K562 (cell line): ENCODE results near the gene ROS1.

Experiments
- CTCF ChIP-seq, 3 experiments: IDR thresholded peaks in 2 of 3; conservative IDR thresholded peaks in 1 of 3; 2 replicates each; pipeline ENCODE4 v1.5.1; 2011 to 2012; ENCODE audit warnings: low read length in 3 of 3, mild to moderate bottlenecking in 3 of 3, control low read depth in 2 of 3, improper control_type of control experiment in 1 of 3, inconsistent platforms in 1 of 3, low read depth in 1 of 3, mixed read lengths in 1 of 3, moderate library complexity in 1 of 3; ENCODE audit not compliant: insufficient read depth in 2 of 3
- HEY1 ChIP-seq: fragments of 250-450 bp; sonication (Bioruptor Pico); IDR thresholded peaks from 2 replicates; pipeline ENCODE4 v1.5.0; 2020; ENCODE audit warnings: mild to moderate bottlenecking, moderate library complexity, borderline replicate concordance
- HMG20A ChIP-seq: fragments of 450-650 bp; formaldehyde crosslinking; conservative IDR thresholded peaks from 2 replicates; pipeline ENCODE4 v1.4.0; 2020; ENCODE audit warnings: mild to moderate bottlenecking, mixed read lengths
- HMG20B ChIP-seq: fragments of 250-450 bp; sonication (Bioruptor Pico); IDR thresholded peaks from 2 replicates; pipeline ENCODE4 v1.5.0; 2021; ENCODE audit warnings: mild to moderate bottlenecking
- HNRNPUL1 ChIP-seq: fragments of 200-400 bp; formaldehyde crosslinking; IDR thresholded peaks from 2 replicates; pipeline ENCODE4 v1.6.1; 2017; ENCODE audit warnings: low read length
- PBX2 ChIP-seq, 2 experiments: IDR thresholded peaks in 1 of 2; conservative IDR thresholded peaks in 1 of 2; 2 replicates each; pipeline ENCODE4 v1.6.1; 2016; ENCODE audit warnings: low read depth in 2 of 2, mild to moderate bottlenecking in 1 of 2, missing compliant biosample characterization in 1 of 2, missing genetic modification characterization in 1 of 2, moderate library complexity in 1 of 2
- POLR2B ChIP-seq: fragments of 450-650 bp; IDR thresholded peaks from 2 replicates; pipeline ENCODE4 v1.6.1; 2018; ENCODE audit warnings: low read depth; ENCODE audit not compliant: partially characterized antibody
- RHOXF2B ChIP-seq: fragments of 250-450 bp; sonication (Bioruptor Pico); conservative IDR thresholded peaks from 2 replicates; pipeline ENCODE4 v1.5.1; 2021
- THRA ChIP-seq: fragments of 450-650 bp; IDR thresholded peaks from 2 replicates; pipeline ENCODE4 v1.6.1; 2017; ENCODE audit warnings: mild to moderate bottlenecking, moderate library complexity
- YY1 ChIP-seq, 3 experiments: IDR thresholded peaks; 2 replicates each; pipeline ENCODE4 v1.6.1; 2011; ENCODE audit warnings: low read length in 2 of 3, mild to moderate bottlenecking in 2 of 3, moderate library complexity in 2 of 3, borderline replicate concordance in 1 of 3, control low read depth in 1 of 3, low read depth in 1 of 3; ENCODE audit not compliant: insufficient read depth in 3 of 3, insufficient replicate concordance in 2 of 3, control insufficient read depth in 1 of 3, insufficient read length in 1 of 3; ENCODE audit errors: extremely low read depth in 1 of 3
- ZNF274 ChIP-seq: IDR thresholded peaks from 2 replicates; pipeline ENCODE4 v1.6.1; 2011; ENCODE audit warnings: low read depth, mild to moderate bottlenecking, low read length, moderate library complexity, borderline replicate concordance
- TF ChIP-seq, protein P1 (sequence below): fragments of 450-650 bp; IDR thresholded peaks from 2 replicates; pipeline ENCODE4 v1.6.1; 2017; ENCODE audit warnings: antibody characterized with exemption, mild to moderate bottlenecking

DNA sequence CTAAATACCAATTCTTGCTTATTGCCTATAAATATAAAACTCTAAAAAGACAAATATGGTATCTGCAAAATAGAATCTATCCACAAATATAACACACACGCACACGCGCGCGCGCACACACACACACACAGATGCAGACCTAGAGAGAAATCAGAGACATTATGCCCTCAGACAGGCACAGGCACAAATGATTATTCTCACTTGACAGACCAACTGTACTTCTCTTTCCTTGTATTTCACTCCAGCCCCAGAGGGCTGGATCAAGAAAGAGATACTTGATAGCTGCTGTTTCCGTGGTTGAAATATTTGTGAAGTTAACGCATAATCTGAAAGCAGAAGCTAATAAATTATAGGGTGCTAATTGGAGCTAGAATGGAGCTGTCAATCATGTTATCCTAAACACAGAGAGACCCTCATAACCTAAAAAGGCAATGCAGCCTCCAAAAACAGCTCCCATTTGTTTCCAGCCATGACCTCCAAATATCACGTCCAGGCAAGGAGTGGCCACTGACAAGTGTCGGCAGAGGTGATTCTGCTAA, 148.9 kb downstream of the ROS1 start:
- no peak for TF ChIP-seq HNRNPUL1
- no peak for TF ChIP-seq POLR2B
- TF ChIP-seq CTCF (IDR thresholded peaks at IDR 0.05 in 2 of 3, conservative IDR thresholded peaks at IDR 0.05 in 1 of 3; ENCODE audit: insufficient read depth in 2 of 3, low read depth in 1 of 3, low read length in 3 of 3): no peak
- TF ChIP-seq THRA: no peak
- no peak for TF ChIP-seq HMG20B
- no peak for TF ChIP-seq RHOXF2B (CRISPR knock-in tag)
- TF ChIP-seq HMG20A (CRISPR knock-in tag): no peak
- TF ChIP-seq ZNF274: no peak
- TF ChIP-seq, protein P1, sequence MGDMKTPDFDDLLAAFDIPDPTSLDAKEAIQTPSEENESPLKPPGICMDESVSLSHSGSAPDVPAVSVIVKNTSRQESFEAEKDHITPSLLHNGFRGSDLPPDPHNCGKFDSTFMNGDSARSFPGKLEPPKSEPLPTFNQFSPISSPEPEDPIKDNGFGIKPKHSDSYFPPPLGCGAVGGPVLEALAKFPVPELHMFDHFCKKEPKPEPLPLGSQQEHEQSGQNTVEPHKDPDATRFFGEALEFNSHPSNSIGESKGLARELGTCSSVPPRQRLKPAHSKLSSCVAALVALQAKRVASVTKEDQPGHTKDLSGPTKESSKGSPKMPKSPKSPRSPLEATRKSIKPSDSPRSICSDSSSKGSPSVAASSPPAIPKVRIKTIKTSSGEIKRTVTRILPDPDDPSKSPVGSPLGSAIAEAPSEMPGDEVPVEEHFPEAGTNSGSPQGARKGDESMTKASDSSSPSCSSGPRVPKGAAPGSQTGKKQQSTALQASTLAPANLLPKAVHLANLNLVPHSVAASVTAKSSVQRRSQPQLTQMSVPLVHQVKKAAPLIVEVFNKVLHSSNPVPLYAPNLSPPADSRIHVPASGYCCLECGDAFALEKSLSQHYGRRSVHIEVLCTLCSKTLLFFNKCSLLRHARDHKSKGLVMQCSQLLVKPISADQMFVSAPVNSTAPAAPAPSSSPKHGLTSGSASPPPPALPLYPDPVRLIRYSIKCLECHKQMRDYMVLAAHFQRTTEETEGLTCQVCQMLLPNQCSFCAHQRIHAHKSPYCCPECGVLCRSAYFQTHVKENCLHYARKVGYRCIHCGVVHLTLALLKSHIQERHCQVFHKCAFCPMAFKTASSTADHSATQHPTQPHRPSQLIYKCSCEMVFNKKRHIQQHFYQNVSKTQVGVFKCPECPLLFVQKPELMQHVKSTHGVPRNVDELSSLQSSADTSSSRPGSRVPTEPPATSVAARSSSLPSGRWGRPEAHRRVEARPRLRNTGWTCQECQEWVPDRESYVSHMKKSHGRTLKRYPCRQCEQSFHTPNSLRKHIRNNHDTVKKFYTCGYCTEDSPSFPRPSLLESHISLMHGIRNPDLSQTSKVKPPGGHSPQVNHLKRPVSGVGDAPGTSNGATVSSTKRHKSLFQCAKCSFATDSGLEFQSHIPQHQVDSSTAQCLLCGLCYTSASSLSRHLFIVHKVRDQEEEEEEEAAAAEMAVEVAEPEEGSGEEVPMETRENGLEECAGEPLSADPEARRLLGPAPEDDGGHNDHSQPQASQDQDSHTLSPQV: no peak
- no peak for TF ChIP-seq PBX2 (CRISPR knock-in tag; IDR thresholded peaks at IDR 0.05; ENCODE audit: low read depth)
- no peak for TF ChIP-seq PBX2 (tag; conservative IDR thresholded peaks at IDR 0.05; ENCODE audit: low read depth)
- no peak for TF ChIP-seq YY1 (IDR thresholded peaks at IDR 0.05; ENCODE audit: borderline replicate concordance in 1 of 3, control insufficient read depth in 1 of 3, extremely low read depth in 1 of 3, insufficient read depth in 3 of 3, insufficient read length in 1 of 3, insufficient replicate concordance in 2 of 3, low read depth in 1 of 3, low read length in 2 of 3)
- TF ChIP-seq HEY1 (CRISPR knock-in tag): no peak
